Keratinocyte (primary cell): Measurements from ENCODE around the gene TENT4B. TPM values are rescaled to one million over a fixed set of nuclear protein-coding genes. Genes with fewer than 3 reads are reported as not detected.

Experiments used
- DNase-seq: peaks from one replicate; pipeline ENCODE4 v3.0.0-alpha.2; 2011; ENCODE audit warnings: low read depth, missing footprints, low spot score
- FAIRE-seq: peaks from 2 replicates; lab custom pipeline; 2011; peaks lifted over from hg19 to GRCh38; lab: Jason Lieb, UNC
- H2AFZ ChIP-seq: 2 replicates; pipeline ENCODE4 v1.6.0; 2012; ENCODE audit warnings: low read length, control low read depth, inconsistent platforms; ENCODE audit not compliant: control insufficient read depth
- H3K27ac ChIP-seq: 2 replicates; pipeline ENCODE4 v1.5.1; 2011; ENCODE audit warnings: low read length; ENCODE audit not compliant: control insufficient read depth, insufficient read depth
- H3K27me3 ChIP-seq: 3 replicates; pipeline ENCODE4 v1.6.0; 2011; ENCODE audit warnings: low read length; ENCODE audit not compliant: control insufficient read depth, insufficient read depth; ENCODE audit errors: extremely low read depth
- H3K36me3 ChIP-seq, 2 experiments: 2 replicates in 1 of 2; 3 replicates in 1 of 2; pipeline ENCODE4 v1.5.1; 2011; ENCODE audit warnings: low read length in 2 of 2, mild to moderate bottlenecking in 1 of 2; ENCODE audit not compliant: control insufficient read depth in 2 of 2, insufficient read depth in 2 of 2; ENCODE audit errors: extremely low read depth in 1 of 2
- H3K4me1 ChIP-seq: 3 replicates; pipeline ENCODE4 v1.5.1; 2011; ENCODE audit warnings: low read length; ENCODE audit not compliant: control insufficient read depth, insufficient read depth; ENCODE audit errors: extremely low read depth
- H3K4me2 ChIP-seq: 3 replicates; pipeline ENCODE4 v1.6.0; 2011; ENCODE audit warnings: low read depth, low read length; ENCODE audit not compliant: control insufficient read depth, insufficient read depth; ENCODE audit errors: extremely low read depth
- H3K4me3 ChIP-seq, 3 experiments: fragments of 200-600 bp in 1 of 3; sonication (generic) in 1 of 3; 2 replicates in 2 of 3; 3 replicates in 1 of 3; pipeline ENCODE4 v1.5.1; 2011 to 2016; ENCODE audit warnings: low read length in 3 of 3, mild to moderate bottlenecking in 3 of 3, control low read depth in 2 of 3, inconsistent platforms in 1 of 3, low read depth in 1 of 3, mixed read lengths in 1 of 3, mixed run types in 1 of 3, moderate library complexity in 1 of 3; ENCODE audit not compliant: control insufficient read depth in 2 of 3, insufficient read depth in 2 of 3; ENCODE audit errors: extremely low read depth in 1 of 3
- H3K79me2 ChIP-seq: 2 replicates; pipeline ENCODE4 v1.6.0; 2012; ENCODE audit warnings: low read length; ENCODE audit not compliant: control insufficient read depth, insufficient read depth
- H3K9ac ChIP-seq: 3 replicates; pipeline ENCODE4 v1.6.0; 2011; ENCODE audit warnings: low read length; ENCODE audit not compliant: control insufficient read depth, insufficient read depth; ENCODE audit errors: extremely low read depth
- H3K9me1 ChIP-seq: 3 replicates; pipeline ENCODE4 v1.6.0; 2011; ENCODE audit warnings: low read length; ENCODE audit not compliant: control insufficient read depth, insufficient read depth; ENCODE audit errors: extremely low read depth
- H3K9me3 ChIP-seq: 2 replicates; pipeline ENCODE4 v1.5.1; 2012; ENCODE audit warnings: low read depth, low read length; ENCODE audit not compliant: control insufficient read depth
- H4K20me1 ChIP-seq: 3 replicates; pipeline ENCODE4 v1.6.0; 2011; ENCODE audit warnings: low read length; ENCODE audit not compliant: control insufficient read depth, insufficient read depth; ENCODE audit errors: extremely low read depth
- EZH2 ChIP-seq: IDR thresholded peaks from one replicate; pipeline ENCODE4 v1.6.1; 2012; ENCODE audit warnings: inconsistent platforms, mild to moderate bottlenecking, low read length, moderate library complexity
- dilution Hi-C: fragments of 300-500 bp; cut with MboI; formaldehyde crosslinking; loops from one replicate; pipeline ENCODE4 v1.7.0; 2020; ENCODE audit warnings: low sequenced_read_pairs; ENCODE audit not compliant: extremely low pct_ligation_motif_present
- polyA plus RNA-seq, 5 experiments: library from polyadenylated mRNA; depleted of rRNA in 3 of 5; stranded (reverse) in 3 of 5; stranded (forward) in 1 of 5; unstranded in 1 of 5; fragments of >200 nt; gene quantifications; 1 replicate in 1 of 5; 2 replicates in 3 of 5; 3 replicates in 1 of 5; pipeline versions ENCODE4 v1.2.1 to v1.2.3, GENCODE V29; 2011 to 2012; ENCODE audit warnings: missing spikeins in 2 of 5, low read depth in 1 of 5, low replicate concordance in 1 of 5
- TF ChIP-seq, protein P1 (sequence below), 3 experiments: IDR thresholded peaks in 1 of 3; conservative IDR thresholded peaks in 1 of 3; optimal IDR thresholded peaks in 1 of 3; 2 replicates in 2 of 3; 3 replicates in 1 of 3; pipeline versions ENCODE3 to v1.5.1; 2011; ENCODE audit warnings: low read length in 3 of 3, mild to moderate bottlenecking in 3 of 3, moderate library complexity in 2 of 3, control low read depth in 1 of 3, inconsistent platforms in 1 of 3; ENCODE audit not compliant: insufficient read depth in 2 of 3; ENCODE audit errors: extremely low read depth in 1 of 3

Gene TENT4B
- polyA plus RNA-seq, 1 donor (not counting 4 experiments of a cell fraction or from before 2014, with no cell fraction given), result 14.8 TPM

DNA sequence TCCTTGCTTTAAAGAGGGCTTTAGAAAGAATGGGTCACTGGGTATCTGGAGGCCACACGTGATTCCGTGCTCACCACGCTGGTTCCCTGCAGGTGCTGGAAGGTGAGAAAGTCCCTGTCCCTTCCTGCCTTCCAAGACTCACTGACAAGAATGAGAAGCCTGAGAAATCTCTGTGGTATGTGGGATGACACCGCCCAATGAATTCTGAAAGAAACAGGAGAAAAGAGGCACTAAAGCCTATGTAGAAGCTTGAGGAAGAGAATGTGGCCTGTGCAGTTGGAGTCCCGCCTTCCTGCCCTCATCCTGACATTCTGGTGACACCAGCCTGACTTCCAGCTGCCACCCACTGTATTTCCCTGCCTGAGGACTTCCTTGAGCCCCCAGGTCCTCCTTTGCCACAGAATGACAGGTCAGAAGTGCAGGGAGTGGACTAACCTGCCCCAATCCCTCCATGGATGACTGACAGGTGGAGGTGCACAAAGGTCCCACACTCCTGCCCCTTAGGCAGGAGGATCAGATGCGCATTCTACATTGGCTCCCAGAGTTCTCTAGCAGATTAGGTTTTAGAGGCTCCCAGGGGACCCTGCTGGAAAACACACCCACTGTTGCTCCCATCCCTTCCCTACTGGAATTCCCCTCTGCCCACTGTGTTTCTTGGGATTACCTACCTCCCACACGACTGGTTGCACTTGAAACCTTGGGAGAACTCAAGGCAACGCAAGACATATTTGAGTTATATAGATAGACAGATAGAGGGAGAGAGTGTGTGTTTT lies 38.6 kb upstream of the TENT4B start:
- Histone ChIP-seq H3K4me3 (no peak overlapping the region), H4K20me1 (no peaks in the 10 kb centered on the region)
- peak; percentile 4 for DNase-seq

GRCh38 chr16:50120711-50121110 lies 32.4 kb upstream of the TENT4B start:
- dilution Hi-C loops, result no loop called here
- H3K27me3 ChIP-seq, result no peaks in the 10 kb centered on the region
- H3K9ac ChIP-seq, result no peak overlapping the region
- no peaks in the 10 kb centered on the region for H3K4me1 ChIP-seq
- no peaks in the 10 kb centered on the region for H3K9me1 ChIP-seq
- no peaks in the 10 kb centered on the region for H3K36me3 ChIP-seq
- no peak overlapping the region for H3K4me2 ChIP-seq
- H4K20me1 ChIP-seq, result no peaks in the 10 kb centered on the region
- no peak for DNase-seq
- TF ChIP-seq EZH2, result no peak
- TF ChIP-seq, protein P1, sequence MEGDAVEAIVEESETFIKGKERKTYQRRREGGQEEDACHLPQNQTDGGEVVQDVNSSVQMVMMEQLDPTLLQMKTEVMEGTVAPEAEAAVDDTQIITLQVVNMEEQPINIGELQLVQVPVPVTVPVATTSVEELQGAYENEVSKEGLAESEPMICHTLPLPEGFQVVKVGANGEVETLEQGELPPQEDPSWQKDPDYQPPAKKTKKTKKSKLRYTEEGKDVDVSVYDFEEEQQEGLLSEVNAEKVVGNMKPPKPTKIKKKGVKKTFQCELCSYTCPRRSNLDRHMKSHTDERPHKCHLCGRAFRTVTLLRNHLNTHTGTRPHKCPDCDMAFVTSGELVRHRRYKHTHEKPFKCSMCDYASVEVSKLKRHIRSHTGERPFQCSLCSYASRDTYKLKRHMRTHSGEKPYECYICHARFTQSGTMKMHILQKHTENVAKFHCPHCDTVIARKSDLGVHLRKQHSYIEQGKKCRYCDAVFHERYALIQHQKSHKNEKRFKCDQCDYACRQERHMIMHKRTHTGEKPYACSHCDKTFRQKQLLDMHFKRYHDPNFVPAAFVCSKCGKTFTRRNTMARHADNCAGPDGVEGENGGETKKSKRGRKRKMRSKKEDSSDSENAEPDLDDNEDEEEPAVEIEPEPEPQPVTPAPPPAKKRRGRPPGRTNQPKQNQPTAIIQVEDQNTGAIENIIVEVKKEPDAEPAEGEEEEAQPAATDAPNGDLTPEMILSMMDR (optimal IDR thresholded peaks at IDR 0.05 in 1 of 3, IDR thresholded peaks at IDR 0.05 in 1 of 3, conservative IDR thresholded peaks at IDR 0.05 in 1 of 3; ENCODE audit: extremely low read depth in 1 of 3, insufficient read depth in 2 of 3, low read length in 3 of 3), result no peak
- no peak overlapping the region for H3K27ac ChIP-seq
- H2AFZ ChIP-seq, result no peak overlapping the region
- H3K4me3 ChIP-seq, result no peak overlapping the region
- no peak for FAIRE-seq
- no peaks in the 10 kb centered on the region for H3K9me3 ChIP-seq
- H3K79me2 ChIP-seq, result no peaks in the 10 kb centered on the region

More for the DNA sequence above, 38.6 kb upstream of the TENT4B start:
- no peak for FAIRE-seq
- no peaks in the 10 kb centered on the region for H3K27me3 ChIP-seq
- no peak overlapping the region for H3K27ac ChIP-seq
- H2AFZ ChIP-seq, result peak overlapping the region; percentile 67
- no peaks in the 10 kb centered on the region for H3K79me2 ChIP-seq
- H3K4me2 ChIP-seq, result peak overlapping the region; percentile 17
- no peaks in the 10 kb centered on the region for H3K9me3 ChIP-seq
- dilution Hi-C loops, result no loop called here
- no peak for TF ChIP-seq EZH2
- TF ChIP-seq, protein P1 (optimal IDR thresholded peaks at IDR 0.05 in 1 of 3, IDR thresholded peaks at IDR 0.05 in 1 of 3, conservative IDR thresholded peaks at IDR 0.05 in 1 of 3; ENCODE audit: extremely low read depth in 1 of 3, insufficient read depth in 2 of 3, low read length in 3 of 3), result no peak
- H3K4me1 ChIP-seq, result peaks cover 8% of the 10 kb centered on the region
- H3K9me1 ChIP-seq, result no peaks in the 10 kb centered on the region
- H3K9ac ChIP-seq, result no peak overlapping the region
- H3K36me3 ChIP-seq, result no peaks in the 10 kb centered on the region
